HG02884 (cell line): ENCODE measurements around the gene VAT1L.

Experiments
- ATAC-seq: cut with Tn5 transposase; IDR thresholded peaks from one replicate; pipeline ENCODE4 v1.9.1; 2021; ENCODE audit warnings: mild to moderate bottlenecking, moderate library complexity; ENCODE audit not compliant: unreplicated experiment

The VAT1L gene

GRCh38 chr16:77868052-77868451 is 79.7 kb downstream of the VAT1L start:
- ATAC-seq: peak; percentile 12

- ATAC-seq: peak; percentile 96
Measured at GRCh38 chr16:77868478-77868877, 80.1 kb downstream of the VAT1L start.

GRCh38 chr16:77869997-77870813 is 81.8 kb downstream of the VAT1L start:
- ATAC-seq: no peak

GRCh38 chr16:77871932-77872331 is 83.6 kb downstream of the VAT1L start:
- ATAC-seq: no peak

- ATAC-seq: no peak
Measured at GRCh38 chr16:77873066-77873465, 84.7 kb downstream of the VAT1L start.

GRCh38 chr16:77874347-77874746 is 86.0 kb downstream of the VAT1L start:
- ATAC-seq: no peak

- ATAC-seq: no peak
Measured at GRCh38 chr16:77876776-77877175, 88.4 kb downstream of the VAT1L start.

GRCh38 chr16:77877712-77878347 is 89.5 kb downstream of the VAT1L start:
- no peak for ATAC-seq

GRCh38 chr16:77881355-77882030 is 93.1 kb downstream of the VAT1L start:
- no peak for ATAC-seq

- ATAC-seq: no peak
Measured at GRCh38 chr16:77882358-77882757, 94.0 kb downstream of the VAT1L start.

GRCh38 chr16:77885571-77886295 is 97.4 kb downstream of the VAT1L start:
- ATAC-seq: no peak

GRCh38 chr16:77888871-77889270 is 100.5 kb downstream of the VAT1L start:
- ATAC-seq: no peak

- ATAC-seq: no peak
Measured at GRCh38 chr16:77890075-77890474, 101.7 kb downstream of the VAT1L start.

- no peak for ATAC-seq
Measured at GRCh38 chr16:77894162-77894561, 105.8 kb downstream of the VAT1L start.

- no peak for ATAC-seq
Measured at GRCh38 chr16:77895962-77896361, 107.6 kb downstream of the VAT1L start.

GRCh38 chr16:77896415-77897128 is 108.2 kb downstream of the VAT1L start:
- no peak for ATAC-seq

- no peak for ATAC-seq
Measured at GRCh38 chr16:77897129-77897437, 108.7 kb downstream of the VAT1L start.

GRCh38 chr16:77897831-77898605 is 109.7 kb downstream of the VAT1L start:
- no peak for ATAC-seq

- ATAC-seq: no peak
Measured at GRCh38 chr16:77898671-77899211, 110.4 kb downstream of the VAT1L start.

GRCh38 chr16:77899416-77899815 is 111.1 kb downstream of the VAT1L start:
- no peak for ATAC-seq
